Osteoblast (primary cell): ENCODE data around the gene IFNA14. TPM values are rescaled to one million over a fixed set of nuclear protein-coding genes. Genes with fewer than 3 reads are reported as not detected.

ENCODE experiments used
- DNase-seq: peaks from one replicate; pipeline ENCODE4 v3.0.0; 2011; ENCODE audit warnings: low spot score, mixed read lengths; ENCODE audit not compliant: insufficient read length; ENCODE audit errors: missing footprints
- H2AFZ ChIP-seq: 2 replicates; pipeline ENCODE4 v1.6.0; 2011; ENCODE audit warnings: mild to moderate bottlenecking, low read length
- H3K27ac ChIP-seq: 2 replicates; pipeline ENCODE4 v1.5.1; 2011; ENCODE audit warnings: mild to moderate bottlenecking, low read depth, low read length, moderate library complexity
- H3K27me3 ChIP-seq: 2 replicates; pipeline ENCODE4 v1.6.0; 2012; ENCODE audit warnings: mild to moderate bottlenecking, control low read depth, inconsistent platforms, low read length, moderate library complexity; ENCODE audit not compliant: insufficient read depth
- H3K36me3 ChIP-seq: 2 replicates; pipeline ENCODE4 v1.5.1; 2011; ENCODE audit warnings: mild to moderate bottlenecking, low read length, control low read depth, moderate library complexity; ENCODE audit not compliant: insufficient read depth
- H3K4me1 ChIP-seq: 2 replicates; pipeline ENCODE4 v1.5.1; 2011; ENCODE audit warnings: mild to moderate bottlenecking, low read length, control low read depth, moderate library complexity; ENCODE audit not compliant: insufficient read depth
- H3K4me2 ChIP-seq: 2 replicates; pipeline ENCODE4 v1.6.0; 2011; ENCODE audit warnings: mild to moderate bottlenecking, low read length; ENCODE audit not compliant: insufficient read depth
- H3K4me3 ChIP-seq: fragments of 200-600 bp; sonication (generic); 3 replicates; pipeline ENCODE4 v1.5.1; 2012; ENCODE audit warnings: mild to moderate bottlenecking, low read length, inconsistent platforms; ENCODE audit not compliant: insufficient read depth
- H3K79me2 ChIP-seq: 2 replicates; pipeline ENCODE4 v1.6.0; 2012; ENCODE audit warnings: mild to moderate bottlenecking, low read length, control low read depth, inconsistent platforms; ENCODE audit not compliant: insufficient read depth
- H3K9me3 ChIP-seq: 2 replicates; pipeline ENCODE4 v1.5.1; 2011; ENCODE audit warnings: low read depth, low read length, control low read depth
- H4K20me1 ChIP-seq: 2 replicates; pipeline ENCODE4 v1.6.0; 2012; ENCODE audit warnings: mild to moderate bottlenecking, low read length, control low read depth; ENCODE audit not compliant: insufficient read depth
- total RNA-seq: library from RNA; depleted of rRNA; stranded (reverse); fragments of >200 nt; gene quantifications from 2 replicates; pipeline ENCODE4 v1.2.3, GENCODE V29; 2012
- TF ChIP-seq, protein P1 (sequence below): IDR thresholded peaks from 2 replicates; pipeline ENCODE4 v1.5.1; 2011; ENCODE audit warnings: mild to moderate bottlenecking, low read depth, low read length, moderate library complexity; ENCODE audit errors: extremely low read depth

Gene IFNA14
- not detected in 2 replicates for total RNA-seq

DNA sequence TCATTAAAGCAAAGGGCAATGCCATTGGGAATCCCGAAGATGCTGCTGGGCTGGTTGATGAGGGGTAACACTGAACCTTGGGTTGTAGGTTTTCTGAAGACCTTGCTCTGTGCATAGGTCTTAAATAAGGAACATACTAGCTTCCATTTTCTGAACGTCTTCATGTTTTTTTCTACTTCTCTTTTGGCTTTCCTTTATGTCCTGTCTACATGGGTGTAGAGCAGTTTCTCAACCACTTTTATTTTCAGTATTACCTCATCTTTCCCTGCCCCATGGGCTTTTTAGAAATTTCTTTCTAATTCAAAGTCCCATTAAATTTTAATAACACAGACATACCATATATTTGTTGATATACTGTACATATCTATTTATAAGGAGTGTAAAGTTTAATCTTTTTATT lies at the start of gene IFNA14:
Gene IFNA14 (minus strand): TSS at position 95 of the 400 bp plus-strand sequence. CDS start 70 bp downstream, at position 25.
- Histone ChIP-seq H4K20me1 (no peaks in the 10 kb centered on the region), H3K79me2 (no peaks in the 10 kb centered on the region), H3K27me3 (peaks cover 14% of the 10 kb centered on the region), H3K4me3 (no peak within 1 kb of the TSS), H3K4me1 (no peaks in the 10 kb centered on the region), H3K27ac (no peak within 1 kb of the TSS), H3K4me2 (no peak within 1 kb of the TSS), H3K9me3 (no peaks in the 10 kb centered on the region), H3K36me3 (no peaks in the 10 kb centered on the region), H2AFZ (no peak within 1 kb of the TSS)
- TF ChIP-seq, protein P1, sequence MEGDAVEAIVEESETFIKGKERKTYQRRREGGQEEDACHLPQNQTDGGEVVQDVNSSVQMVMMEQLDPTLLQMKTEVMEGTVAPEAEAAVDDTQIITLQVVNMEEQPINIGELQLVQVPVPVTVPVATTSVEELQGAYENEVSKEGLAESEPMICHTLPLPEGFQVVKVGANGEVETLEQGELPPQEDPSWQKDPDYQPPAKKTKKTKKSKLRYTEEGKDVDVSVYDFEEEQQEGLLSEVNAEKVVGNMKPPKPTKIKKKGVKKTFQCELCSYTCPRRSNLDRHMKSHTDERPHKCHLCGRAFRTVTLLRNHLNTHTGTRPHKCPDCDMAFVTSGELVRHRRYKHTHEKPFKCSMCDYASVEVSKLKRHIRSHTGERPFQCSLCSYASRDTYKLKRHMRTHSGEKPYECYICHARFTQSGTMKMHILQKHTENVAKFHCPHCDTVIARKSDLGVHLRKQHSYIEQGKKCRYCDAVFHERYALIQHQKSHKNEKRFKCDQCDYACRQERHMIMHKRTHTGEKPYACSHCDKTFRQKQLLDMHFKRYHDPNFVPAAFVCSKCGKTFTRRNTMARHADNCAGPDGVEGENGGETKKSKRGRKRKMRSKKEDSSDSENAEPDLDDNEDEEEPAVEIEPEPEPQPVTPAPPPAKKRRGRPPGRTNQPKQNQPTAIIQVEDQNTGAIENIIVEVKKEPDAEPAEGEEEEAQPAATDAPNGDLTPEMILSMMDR = no peak
- no peak for DNase-seq

- no peak overlapping the region for H3K4me3 ChIP-seq
- H3K27me3 ChIP-seq = peaks cover 11% of the 10 kb centered on the region
- H3K79me2 ChIP-seq = no peaks in the 10 kb centered on the region
- DNase-seq = no peak
- H3K36me3 ChIP-seq = no peaks in the 10 kb centered on the region
- no peaks in the 10 kb centered on the region for H3K4me1 ChIP-seq
- no peak overlapping the region for H2AFZ ChIP-seq
- no peak overlapping the region for H3K27ac ChIP-seq
- no peak overlapping the region for H3K4me2 ChIP-seq
- H3K9me3 ChIP-seq = no peaks in the 10 kb centered on the region
- TF ChIP-seq, protein P1 = no peak
- no peaks in the 10 kb centered on the region for H4K20me1 ChIP-seq
Measured at GRCh38 chr9:21287280-21287679, 47.5 kb upstream of the IFNA14 start.

DNA sequence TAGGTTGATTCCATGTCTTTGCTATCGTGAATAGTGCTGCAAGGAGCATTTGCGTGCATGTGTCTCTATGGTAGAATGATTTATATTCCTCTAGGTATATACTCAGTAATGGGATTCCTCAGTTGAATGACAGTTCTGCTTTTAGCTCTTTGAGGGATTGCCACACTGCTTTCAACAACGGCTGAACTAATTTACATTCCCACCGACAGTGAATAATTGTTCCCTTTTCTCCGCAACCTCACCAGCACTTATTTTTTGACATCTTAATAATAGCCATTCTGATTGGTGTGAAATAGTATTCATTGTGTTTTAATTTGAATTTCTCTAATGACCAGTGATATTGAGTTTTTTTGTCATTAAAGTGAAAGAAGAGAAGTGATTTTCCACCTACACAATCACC lies 46.9 kb upstream of the IFNA14 start:
- no peak overlapping the region for H3K27ac ChIP-seq
- H2AFZ ChIP-seq = no peak overlapping the region
- H4K20me1 ChIP-seq = no peaks in the 10 kb centered on the region
- no peaks in the 10 kb centered on the region for H3K79me2 ChIP-seq
- H3K9me3 ChIP-seq = no peaks in the 10 kb centered on the region
- TF ChIP-seq, protein P1 = no peak
- no peaks in the 10 kb centered on the region for H3K36me3 ChIP-seq
- H3K4me2 ChIP-seq = no peak overlapping the region
- peaks cover 11% of the 10 kb centered on the region for H3K27me3 ChIP-seq
- no peaks in the 10 kb centered on the region for H3K4me1 ChIP-seq
- H3K4me3 ChIP-seq = no peak overlapping the region
- no peak for DNase-seq

GRCh38 chr9:21286099-21286498 lies 46.3 kb upstream of the IFNA14 start:
- H4K20me1 ChIP-seq = no peaks in the 10 kb centered on the region
- no peak overlapping the region for H2AFZ ChIP-seq
- no peaks in the 10 kb centered on the region for H3K4me1 ChIP-seq
- no peak overlapping the region for H3K4me3 ChIP-seq
- DNase-seq = no peak
- H3K27me3 ChIP-seq = peaks cover 13% of the 10 kb centered on the region
- no peaks in the 10 kb centered on the region for H3K9me3 ChIP-seq
- H3K36me3 ChIP-seq = no peaks in the 10 kb centered on the region
- no peak overlapping the region for H3K4me2 ChIP-seq
- H3K79me2 ChIP-seq = no peaks in the 10 kb centered on the region
- TF ChIP-seq, protein P1 = no peak
- no peak overlapping the region for H3K27ac ChIP-seq
